Breast epithelium (tissue), 4 donors: ENCODE measurements around the gene IRF2. TPM values are rescaled to one million over a fixed set of nuclear protein-coding genes. Genes with fewer than 3 reads are reported as not detected.

Experiments
- DNase-seq, 2 donors: peaks; one replicate each; pipeline ENCODE4 v3.0.0-alpha.2; 2019; ENCODE audit warnings: low spot score in 2 of 2
- H3K27ac ChIP-seq, 2 donors: fragments of 200-600 bp; sonication (generic) in 1 of 2; one replicate each; pipeline ENCODE4 v1.5.1; 2016 to 2019; ENCODE audit warnings: mild to moderate bottlenecking in 1 of 2
- H3K27me3 ChIP-seq, 2 donors: fragments of 200-600 bp; sonication (generic) in 1 of 2; one replicate each; pipeline versions ENCODE4 v1.5.1 to v1.6.0; 2017 to 2019; ENCODE audit warnings: control low read depth in 1 of 2, mild to moderate bottlenecking in 1 of 2
- H3K36me3 ChIP-seq: fragments of 200-600 bp; one replicate; pipeline ENCODE4 v1.5.1; 2019
- H3K4me1 ChIP-seq, 2 donors: fragments of 200-600 bp; sonication (generic); one replicate each; pipeline ENCODE4 v1.5.1; 2016 to 2019; ENCODE audit warnings: control low read depth in 1 of 2
- H3K4me3 ChIP-seq, 3 donors: fragments of 200-600 bp; sonication (generic); 1 replicate in 2 of 3; 2 replicates in 1 of 3; pipeline ENCODE4 v1.5.1; 2016 to 2019; ENCODE audit warnings: mild to moderate bottlenecking in 3 of 3, moderate library complexity in 2 of 3
- H3K9me3 ChIP-seq, 2 donors: fragments of 200-600 bp; sonication (generic) in 1 of 2; one replicate each; pipeline ENCODE4 v1.5.1; 2016 to 2019; ENCODE audit warnings: control low read depth in 1 of 2
- POLR2A ChIP-seq: fragments of 450-650 bp; IDR thresholded peaks from one replicate; pipeline ENCODE4 v1.6.1; 2016; ENCODE audit warnings: antibody characterized with exemption, mild to moderate bottlenecking, moderate library complexity
- POLR2AphosphoS5 ChIP-seq, 3 donors: sonication (generic); formaldehyde crosslinking; IDR thresholded peaks; one replicate each; pipeline ENCODE4 v1.6.1; 2017; ENCODE audit warnings: antibody characterized with exemption in 3 of 3
- intact Hi-C: fragments of 100-400 bp; cut with DNase I; formaldehyde crosslinking; loops from one replicate; pipeline ENCODE4 v1.15.1; 2023; ENCODE audit warnings: low total_unique reads
- total RNA-seq, 3 donors: library from RNA; depleted of rRNA; stranded (reverse); fragments of >200 nt; gene quantifications; one replicate each; pipeline ENCODE4 v1.1.0, GENCODE V29; 2016
- TF ChIP-seq, protein P1 (sequence below), 3 donors: fragments of 450-650 bp; IDR thresholded peaks; one replicate each; pipeline ENCODE4 v1.5.1; 2016 to 2017; ENCODE audit warnings: antibody characterized with exemption in 3 of 3, mild to moderate bottlenecking in 3 of 3, moderate library complexity in 3 of 3

The IRF2 gene
- total RNA-seq, 3 donors from 2014 or later, result 27.4 to 57.8 (median 36.4) TPM

- H3K27ac ChIP-seq, result no peak overlapping the region
- no peaks in the 10 kb centered on the region for H3K9me3 ChIP-seq
- DNase-seq, result no peak
- peaks cover 0 to 6% of the 10 kb centered on the region in 2 donors for H3K4me1 ChIP-seq
- no peaks in the 10 kb centered on the region for H3K27me3 ChIP-seq
- TF ChIP-seq POLR2A (no peak), POLR2AphosphoS5 (IDR thresholded peaks at IDR 0.05) (no peak)
- TF ChIP-seq, protein P1, sequence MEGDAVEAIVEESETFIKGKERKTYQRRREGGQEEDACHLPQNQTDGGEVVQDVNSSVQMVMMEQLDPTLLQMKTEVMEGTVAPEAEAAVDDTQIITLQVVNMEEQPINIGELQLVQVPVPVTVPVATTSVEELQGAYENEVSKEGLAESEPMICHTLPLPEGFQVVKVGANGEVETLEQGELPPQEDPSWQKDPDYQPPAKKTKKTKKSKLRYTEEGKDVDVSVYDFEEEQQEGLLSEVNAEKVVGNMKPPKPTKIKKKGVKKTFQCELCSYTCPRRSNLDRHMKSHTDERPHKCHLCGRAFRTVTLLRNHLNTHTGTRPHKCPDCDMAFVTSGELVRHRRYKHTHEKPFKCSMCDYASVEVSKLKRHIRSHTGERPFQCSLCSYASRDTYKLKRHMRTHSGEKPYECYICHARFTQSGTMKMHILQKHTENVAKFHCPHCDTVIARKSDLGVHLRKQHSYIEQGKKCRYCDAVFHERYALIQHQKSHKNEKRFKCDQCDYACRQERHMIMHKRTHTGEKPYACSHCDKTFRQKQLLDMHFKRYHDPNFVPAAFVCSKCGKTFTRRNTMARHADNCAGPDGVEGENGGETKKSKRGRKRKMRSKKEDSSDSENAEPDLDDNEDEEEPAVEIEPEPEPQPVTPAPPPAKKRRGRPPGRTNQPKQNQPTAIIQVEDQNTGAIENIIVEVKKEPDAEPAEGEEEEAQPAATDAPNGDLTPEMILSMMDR (IDR thresholded peaks at IDR 0.05), result no peak
- no peaks in the 10 kb centered on the region for H3K36me3 ChIP-seq
- intact Hi-C loops, result no loop called here
- no peak overlapping the region for H3K4me3 ChIP-seq
Measured at GRCh38 chr4:184363258-184363657, 111.1 kb downstream of the IRF2 start.

DNA sequence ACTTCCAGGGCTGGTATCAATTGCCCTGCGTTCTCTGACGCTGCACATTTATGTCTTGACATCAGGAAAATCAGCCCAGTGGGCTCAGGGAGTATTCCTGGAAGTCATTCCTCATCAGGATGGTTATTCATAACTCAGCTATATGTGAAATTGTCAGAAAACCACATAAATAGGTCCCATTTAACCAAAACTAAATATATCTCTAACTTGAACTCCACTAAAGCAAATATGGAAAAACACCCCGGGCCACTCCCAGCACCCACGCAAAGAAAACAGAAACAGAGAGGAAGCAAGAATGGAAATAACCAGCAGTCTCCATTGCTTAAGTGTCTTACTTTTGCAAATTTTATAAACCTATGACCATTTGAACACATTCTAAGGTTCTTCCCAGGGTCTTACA lies 112.0 kb downstream of the IRF2 start:
- no peak for DNase-seq
- intact Hi-C loops, result no loop called here
- no peaks in the 10 kb centered on the region for H3K36me3 ChIP-seq

DNA sequence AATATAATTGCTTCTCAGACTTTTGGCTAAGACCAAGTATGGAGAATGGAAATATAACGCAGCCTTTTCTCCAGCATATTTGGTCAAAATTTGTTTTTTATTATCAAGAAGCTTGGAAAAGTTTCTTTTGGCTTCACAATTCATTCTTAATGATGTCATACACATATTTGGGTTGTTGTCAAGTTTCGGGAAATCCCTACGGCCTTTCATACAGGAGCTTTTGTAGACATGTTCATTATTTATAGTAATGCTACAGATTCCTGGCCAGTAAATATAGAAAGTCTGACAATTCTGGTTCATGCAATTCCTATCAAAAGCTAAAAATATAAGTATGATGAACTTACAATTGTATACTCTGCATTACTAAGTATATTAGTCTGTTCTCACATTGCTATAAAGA lies 112.9 kb downstream of the IRF2 start:
- intact Hi-C loops, result no loop called here
- DNase-seq, result no peak
- no peaks in the 10 kb centered on the region for H3K36me3 ChIP-seq
- no peaks in the 10 kb centered on the region for H3K9me3 ChIP-seq
- H3K27me3 ChIP-seq, result no peaks in the 10 kb centered on the region
- peaks cover 0 to 6% of the 10 kb centered on the region in 2 donors for H3K4me1 ChIP-seq
- H3K4me3 ChIP-seq, result no peak overlapping the region
- TF ChIP-seq POLR2A (no peak), POLR2AphosphoS5 (IDR thresholded peaks at IDR 0.05) (no peak)
- TF ChIP-seq, protein P1 (IDR thresholded peaks at IDR 0.05), result no peak
- H3K27ac ChIP-seq, result peak overlapping the region; percentile 26 to 35

More for the DNA sequence above, 112.0 kb downstream of the IRF2 start:
- no peaks in the 10 kb centered on the region for H3K9me3 ChIP-seq
- peaks cover 0 to 6% of the 10 kb centered on the region in 2 donors for H3K4me1 ChIP-seq
- H3K27ac ChIP-seq, result peak overlapping the region; percentile 29 to 35
- TF ChIP-seq POLR2AphosphoS5 (IDR thresholded peaks at IDR 0.05) (no peak), POLR2A (no peak)
- TF ChIP-seq, protein P1 (IDR thresholded peaks at IDR 0.05), result no peak
- no peak overlapping the region for H3K4me3 ChIP-seq
- no peaks in the 10 kb centered on the region for H3K27me3 ChIP-seq

- TF ChIP-seq, protein P1 (IDR thresholded peaks at IDR 0.05), result no peak
- TF ChIP-seq POLR2A (no peak), POLR2AphosphoS5 (IDR thresholded peaks at IDR 0.05) (no peak)
- Histone ChIP-seq H3K9me3 (no peaks in the 10 kb centered on the region), H3K27ac (no peak overlapping the region), H3K4me3 (no peak overlapping the region), H3K27me3 (no peaks in the 10 kb centered on the region), H3K4me1 (peaks cover 0 to 6% of the 10 kb centered on the region in 2 donors), H3K36me3 (no peaks in the 10 kb centered on the region)
- intact Hi-C loops, result no loop called here
- no peak for DNase-seq
Measured at GRCh38 chr4:184359888-184360287, 114.5 kb downstream of the IRF2 start.

- H3K36me3 ChIP-seq, result no peaks in the 10 kb centered on the region
- no peak overlapping the region for H3K27ac ChIP-seq
- no peaks in the 10 kb centered on the region for H3K9me3 ChIP-seq
- intact Hi-C loops, result no loop called here
- no peak for DNase-seq
- H3K4me1 ChIP-seq, result peaks cover 0 to 6% of the 10 kb centered on the region in 2 donors
- TF ChIP-seq, protein P1 (IDR thresholded peaks at IDR 0.05), result no peak
- no peak overlapping the region for H3K4me3 ChIP-seq
- H3K27me3 ChIP-seq, result no peaks in the 10 kb centered on the region
Measured at GRCh38 chr4:184358521-184359232, 115.7 kb downstream of the IRF2 start.
